OCI-LY1 (cell line): ENCODE results near the gene DRD2.

Experiments
- EZH2 ChIP-seq: fragments of 200-600 bp; sonication (generic), shearing (Covaris generic); IDR thresholded peaks from 2 replicates; pipeline ENCODE4 v1.8.0; 2017; ENCODE audit warnings: borderline replicate concordance, mixed run types, mild to moderate bottlenecking, antibody characterized with exemption, low read length, moderate library complexity, mixed read lengths
- TF ChIP-seq, protein P1 (sequence below): fragments of 200-600 bp; sonication (generic), shearing (Covaris generic); IDR thresholded peaks from 2 replicates; pipeline ENCODE4 v1.5.1; 2017; ENCODE audit warnings: mild to moderate bottlenecking, antibody characterized with exemption, low read length, moderate library complexity, mixed read lengths

DNA sequence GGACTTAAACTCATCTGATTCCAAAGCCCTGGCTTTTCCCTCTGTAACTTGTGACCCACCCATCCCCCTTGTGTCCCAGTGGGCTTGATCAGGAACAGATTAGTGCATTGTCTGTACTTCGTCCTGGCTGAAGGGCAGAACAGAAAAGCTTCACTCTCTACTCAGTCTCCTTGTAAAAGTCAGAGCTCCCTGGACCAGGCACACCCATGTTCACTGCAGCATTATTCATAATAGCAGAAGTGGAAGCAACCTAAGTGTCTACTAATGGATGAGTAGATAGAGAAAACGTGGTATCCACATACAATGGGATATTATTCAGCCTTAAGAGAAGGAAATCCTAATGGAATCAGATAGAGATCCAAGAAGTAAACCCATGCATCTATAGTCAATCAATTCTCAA, 20.7 kb downstream of the DRD2 start:
- TF ChIP-seq, protein P1, sequence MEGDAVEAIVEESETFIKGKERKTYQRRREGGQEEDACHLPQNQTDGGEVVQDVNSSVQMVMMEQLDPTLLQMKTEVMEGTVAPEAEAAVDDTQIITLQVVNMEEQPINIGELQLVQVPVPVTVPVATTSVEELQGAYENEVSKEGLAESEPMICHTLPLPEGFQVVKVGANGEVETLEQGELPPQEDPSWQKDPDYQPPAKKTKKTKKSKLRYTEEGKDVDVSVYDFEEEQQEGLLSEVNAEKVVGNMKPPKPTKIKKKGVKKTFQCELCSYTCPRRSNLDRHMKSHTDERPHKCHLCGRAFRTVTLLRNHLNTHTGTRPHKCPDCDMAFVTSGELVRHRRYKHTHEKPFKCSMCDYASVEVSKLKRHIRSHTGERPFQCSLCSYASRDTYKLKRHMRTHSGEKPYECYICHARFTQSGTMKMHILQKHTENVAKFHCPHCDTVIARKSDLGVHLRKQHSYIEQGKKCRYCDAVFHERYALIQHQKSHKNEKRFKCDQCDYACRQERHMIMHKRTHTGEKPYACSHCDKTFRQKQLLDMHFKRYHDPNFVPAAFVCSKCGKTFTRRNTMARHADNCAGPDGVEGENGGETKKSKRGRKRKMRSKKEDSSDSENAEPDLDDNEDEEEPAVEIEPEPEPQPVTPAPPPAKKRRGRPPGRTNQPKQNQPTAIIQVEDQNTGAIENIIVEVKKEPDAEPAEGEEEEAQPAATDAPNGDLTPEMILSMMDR, result no peak
- no peak for TF ChIP-seq EZH2
